HG02798 (cell line): ENCODE measurements around the gene RAB4B.
A peak's percentile ranks its signal among the peaks of the same experiment; 100 is the strongest.
"Not testable (repeated sequence)": the region's sequence is repeated elsewhere in the genome, so short reads cannot be mapped to it uniquely, and the experiment has no call there.

Experiments
- ATAC-seq: cut with Tn5 transposase; IDR thresholded peaks from one replicate; pipeline ENCODE4 v1.9.1; 2021; ENCODE audit warnings: mild to moderate bottlenecking; ENCODE audit not compliant: unreplicated experiment, poor library complexity

The RAB4B gene

GRCh38 chr19:40777937-40778705 lies at the start of gene RAB4B:
RAB4B (plus strand) TSS chr19:40778247; CDS start chr19:40778376, 129 bp downstream.
- ATAC-seq: peak; percentile 78

DNA sequence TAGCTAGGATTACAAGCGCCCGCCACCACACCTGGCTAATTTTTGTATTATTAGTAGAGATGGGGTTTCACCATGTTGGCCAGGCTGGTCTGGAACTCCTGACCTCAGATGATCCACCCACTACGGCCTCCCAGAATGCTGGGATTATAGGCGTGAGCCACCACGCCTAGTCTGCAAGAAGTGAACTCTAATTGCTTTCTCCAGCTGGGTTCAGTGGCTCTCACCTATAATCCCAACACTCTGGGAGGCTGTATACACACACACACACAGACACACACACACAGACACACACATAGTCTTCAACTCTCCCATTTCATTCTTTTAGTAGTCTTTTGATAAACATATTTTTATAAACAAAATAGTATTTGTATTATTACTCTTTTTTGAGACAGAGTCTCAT lies 48.0 kb upstream of the RAB4B start:
- not testable (repeated sequence) for ATAC-seq

DNA sequence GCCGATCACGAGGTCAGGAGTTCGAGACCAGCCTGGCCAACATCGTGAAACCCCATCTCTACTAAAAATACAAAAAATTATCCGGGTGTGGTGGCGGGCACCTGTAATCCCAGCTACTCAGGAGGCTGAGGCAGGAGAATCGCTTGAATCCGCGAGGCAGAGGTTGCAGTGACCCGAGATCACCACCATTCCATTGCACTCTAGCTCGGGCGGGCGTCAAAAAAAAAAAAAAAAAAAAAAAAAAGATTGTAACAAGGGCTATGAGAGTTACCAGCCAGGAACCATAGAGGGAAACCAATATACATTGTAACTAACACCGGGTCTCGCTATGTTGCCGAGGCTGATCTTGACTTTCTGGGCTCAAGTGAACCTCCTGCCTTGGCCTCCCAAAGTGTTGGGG lies 45.7 kb upstream of the RAB4B start:
- not testable (repeated sequence) for ATAC-seq

GRCh38 chr19:40733149-40733548 lies 44.9 kb upstream of the RAB4B start:
- no peak for ATAC-seq

- ATAC-seq: no peak
Observed at GRCh38 chr19:40735013-40735771, 42.9 kb upstream of the RAB4B start.

DNA sequence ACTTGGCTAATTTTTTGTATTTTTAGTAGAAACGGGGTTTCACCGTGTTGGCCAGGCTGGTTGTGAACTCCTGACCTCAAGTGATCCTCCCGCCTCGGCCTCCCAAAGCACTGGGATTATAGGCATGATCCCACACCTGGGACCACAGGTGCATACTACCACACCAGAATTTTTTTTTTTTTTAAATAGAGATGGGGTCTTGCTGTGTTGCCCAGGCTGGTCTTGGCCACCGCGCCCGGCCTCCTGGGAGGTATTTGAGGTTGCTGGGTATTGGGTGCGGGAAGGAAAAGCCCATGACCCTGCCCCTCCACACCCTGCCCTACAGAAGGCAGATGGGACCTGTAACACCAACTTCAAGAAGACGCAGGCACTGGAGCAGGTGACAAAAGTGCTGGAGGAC lies 41.4 kb upstream of the RAB4B start:
- no peak for ATAC-seq

DNA sequence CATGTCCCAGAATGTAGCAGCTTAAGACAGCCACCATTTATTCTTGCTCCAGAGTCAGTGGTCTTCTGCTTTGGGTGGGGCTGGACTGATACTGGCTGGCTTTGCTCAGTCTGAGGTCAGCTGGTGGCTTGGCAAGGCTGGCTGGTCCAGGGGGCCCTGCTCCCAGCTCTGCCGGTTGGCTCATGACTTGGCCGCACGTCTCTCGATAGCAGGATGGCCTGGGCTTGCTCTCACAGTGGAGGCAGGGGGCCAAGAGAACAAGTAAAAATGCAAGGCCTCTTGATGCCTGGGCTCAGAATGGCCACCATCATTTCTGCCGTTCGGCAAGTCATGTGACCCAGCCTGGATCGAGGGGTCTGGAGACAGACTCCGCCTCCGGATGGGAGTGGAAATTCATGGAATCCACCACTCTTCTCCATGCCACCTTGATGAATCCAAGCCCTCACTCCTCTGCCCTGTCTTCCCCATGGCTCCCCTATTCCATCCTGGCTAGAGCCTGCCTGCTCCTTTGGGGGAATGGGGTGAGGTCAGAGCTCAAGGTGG lies 40.9 kb upstream of the RAB4B start:
- ATAC-seq: no peak

DNA sequence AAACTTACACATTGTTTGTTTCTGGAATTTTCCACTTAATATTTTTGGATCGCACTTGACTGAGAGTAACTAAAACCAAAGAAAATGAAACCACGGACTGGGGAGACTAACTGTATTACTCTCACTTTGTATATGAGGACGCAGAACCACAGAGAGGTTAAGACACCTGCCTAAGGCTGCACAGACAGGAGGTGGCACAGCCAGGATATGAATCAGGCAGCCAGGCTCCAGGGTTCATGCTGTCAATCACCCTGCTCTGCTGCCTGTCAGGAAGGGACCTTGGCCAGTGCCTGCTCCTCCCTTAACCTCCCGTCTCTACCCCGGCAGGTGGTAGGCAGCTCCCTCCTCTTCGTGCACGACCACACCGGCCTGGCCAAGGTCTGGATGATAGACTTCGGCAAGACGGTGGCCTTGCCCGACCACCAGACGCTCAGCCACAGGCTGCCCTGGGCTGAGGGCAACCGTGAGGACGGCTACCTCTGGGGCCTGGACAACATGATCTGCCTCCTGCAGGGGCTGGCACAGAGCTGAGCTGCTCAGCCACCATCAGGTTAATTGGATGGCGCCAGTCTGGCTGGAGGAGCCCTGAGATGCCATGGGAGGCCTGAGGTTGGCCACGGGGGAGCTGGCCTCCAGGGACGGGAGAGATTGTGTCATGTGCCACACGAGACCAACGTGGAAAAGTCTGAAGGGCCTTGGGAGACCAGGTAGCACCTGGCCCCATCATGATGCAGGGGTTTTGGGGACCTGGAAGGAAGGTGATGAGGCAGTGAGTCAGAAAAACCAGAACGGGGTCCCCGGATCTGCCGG lies 38.8 kb upstream of the RAB4B start:
- no peak for ATAC-seq

GRCh38 chr19:40739871-40740703 lies 38.0 kb upstream of the RAB4B start:
- no peak for ATAC-seq

DNA sequence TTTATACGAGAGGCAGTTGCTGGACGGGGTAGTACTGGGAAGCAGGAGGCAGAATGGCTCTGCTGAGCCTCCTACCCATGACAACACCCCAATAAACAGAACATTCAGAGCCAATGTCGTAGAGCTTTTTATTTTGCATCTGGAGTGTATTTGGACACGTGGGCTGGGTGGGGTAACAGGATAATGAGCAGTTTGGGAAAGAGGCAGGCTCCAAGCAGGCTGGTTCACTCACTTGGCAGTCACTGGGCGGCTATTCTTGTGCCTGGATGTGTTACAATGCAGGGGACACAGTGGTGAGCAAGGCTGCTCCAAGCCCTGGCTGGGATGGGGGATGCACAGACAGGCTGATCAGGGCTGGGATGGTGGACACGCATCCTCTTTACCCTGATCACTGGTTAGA lies 37.3 kb upstream of the RAB4B start:
- no peak for ATAC-seq

DNA sequence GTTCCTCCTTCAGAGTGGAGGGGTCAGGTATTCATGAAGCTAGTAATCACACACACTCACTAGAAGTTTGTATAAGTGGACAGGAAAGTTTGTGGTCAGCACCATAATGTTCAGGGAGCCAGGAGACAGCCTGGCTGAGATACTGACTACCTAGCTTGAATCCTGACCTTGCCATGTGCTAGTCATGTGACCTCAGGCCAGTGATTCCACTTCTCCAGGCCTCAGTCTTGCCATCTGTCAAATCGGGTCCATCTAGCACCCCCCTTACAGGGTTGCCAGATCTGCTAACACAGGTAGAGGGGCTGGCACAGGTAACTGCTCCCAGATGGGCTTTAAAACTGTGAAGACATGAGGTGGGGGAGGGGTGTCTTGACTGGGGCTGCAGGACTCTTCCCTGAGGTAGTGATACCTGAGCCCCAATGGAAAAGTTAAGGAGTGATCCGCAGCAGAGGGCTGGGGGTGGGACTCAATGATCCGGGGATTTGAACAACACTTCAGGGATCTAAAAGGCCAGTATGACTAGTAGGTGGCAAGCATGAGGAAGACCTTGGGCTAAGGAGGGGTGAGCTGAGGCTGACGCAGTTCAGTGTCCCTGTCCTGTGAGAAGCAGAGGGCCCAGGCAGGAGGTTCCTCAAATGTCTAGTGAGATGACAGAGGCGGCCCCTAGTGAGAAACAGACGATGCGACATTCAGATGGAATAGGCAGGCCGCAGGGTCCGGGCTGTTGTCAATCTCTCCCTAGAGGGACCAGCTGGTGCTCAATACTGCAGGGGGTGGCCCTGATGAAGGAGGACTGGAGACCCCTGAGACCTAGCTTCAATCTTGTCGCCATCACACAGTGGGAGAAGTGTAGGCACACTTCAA lies 36.3 kb upstream of the RAB4B start:
- ATAC-seq: no peak

- ATAC-seq: no peak
Observed at GRCh38 chr19:40742477-40742876, 35.6 kb upstream of the RAB4B start.

DNA sequence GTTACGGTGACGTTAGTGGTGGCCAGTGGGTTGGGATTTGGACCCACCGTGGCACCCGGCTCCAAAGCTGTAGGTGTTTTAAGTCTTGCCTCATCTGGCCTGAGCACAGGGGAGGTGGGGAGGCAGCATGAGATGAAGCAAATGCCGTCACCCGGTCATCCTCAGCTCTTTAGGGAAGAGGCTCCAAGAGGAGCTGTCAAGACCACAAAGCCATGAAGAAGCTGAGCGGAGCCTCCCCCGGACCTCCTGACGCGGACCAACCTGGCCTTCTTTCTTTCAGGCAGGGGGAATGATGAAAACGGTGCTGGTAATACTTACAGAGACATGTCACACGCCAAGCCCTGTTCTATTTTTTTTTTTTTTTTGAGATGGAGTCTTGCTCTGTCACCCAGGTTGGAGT lies 35.2 kb upstream of the RAB4B start:
- ATAC-seq: no peak

DNA sequence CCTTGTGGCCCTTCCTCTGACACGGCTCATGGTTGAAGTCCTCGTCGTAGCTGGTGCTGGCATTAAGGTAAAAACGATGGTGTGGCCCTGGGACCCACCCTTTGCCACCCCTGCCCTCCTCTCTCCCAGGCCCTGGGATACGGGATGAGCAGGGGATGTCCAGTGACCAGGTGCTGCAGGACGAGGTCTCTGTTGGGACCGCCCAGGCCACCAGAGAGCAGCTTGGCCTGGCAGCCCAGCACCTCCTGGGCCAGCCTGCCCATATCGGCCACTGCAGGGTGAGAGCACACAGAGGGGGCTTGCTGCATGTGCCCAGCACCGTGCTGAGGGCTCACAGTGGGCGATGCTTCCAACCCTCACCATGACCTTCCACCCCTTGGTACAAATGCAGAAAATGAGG lies 34.1 kb upstream of the RAB4B start:
- no peak for ATAC-seq

DNA sequence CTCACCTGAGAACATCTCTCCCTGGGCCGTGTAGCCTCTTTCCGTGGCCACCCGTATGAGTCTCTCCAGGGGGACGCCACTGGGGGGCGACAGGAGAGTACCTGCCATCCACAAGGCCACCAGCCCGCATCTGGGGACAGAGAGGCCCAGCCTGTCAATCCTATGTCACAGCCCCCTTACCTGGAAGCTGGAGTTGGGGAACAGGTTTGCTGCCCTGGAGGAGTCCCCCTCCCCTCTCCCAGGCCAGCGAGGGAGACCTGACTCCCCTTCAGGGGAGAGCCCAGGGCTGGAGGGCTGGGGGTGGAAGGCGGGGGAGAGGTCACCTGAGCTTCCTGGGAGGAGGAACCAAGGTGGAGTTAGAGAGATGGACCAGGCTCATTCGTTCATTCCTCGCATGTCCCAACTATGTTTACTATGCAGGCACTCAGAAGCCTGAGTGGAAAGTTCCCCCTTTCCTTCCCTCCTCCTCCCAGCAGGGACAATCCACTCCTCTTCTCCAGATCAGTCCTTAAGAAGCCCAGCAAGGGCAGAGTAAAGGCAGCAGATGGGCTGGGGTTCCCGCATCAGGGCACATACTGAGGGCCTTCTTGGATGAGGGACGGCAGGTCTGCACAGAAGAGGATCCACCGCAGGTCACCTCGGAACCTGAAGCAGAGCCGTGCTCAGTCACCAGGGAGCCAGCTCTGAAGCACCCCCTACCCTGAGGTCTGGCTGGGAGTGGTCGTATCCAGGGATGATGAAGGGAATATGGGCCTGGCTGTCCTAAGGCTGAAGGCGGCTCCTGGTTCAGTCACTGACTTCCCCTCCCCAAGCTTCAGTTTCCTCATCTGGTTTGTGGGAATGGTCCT lies 33.3 kb upstream of the RAB4B start:
- no peak for ATAC-seq

- no peak for ATAC-seq
Observed at GRCh38 chr19:40745402-40745780, 32.7 kb upstream of the RAB4B start.

DNA sequence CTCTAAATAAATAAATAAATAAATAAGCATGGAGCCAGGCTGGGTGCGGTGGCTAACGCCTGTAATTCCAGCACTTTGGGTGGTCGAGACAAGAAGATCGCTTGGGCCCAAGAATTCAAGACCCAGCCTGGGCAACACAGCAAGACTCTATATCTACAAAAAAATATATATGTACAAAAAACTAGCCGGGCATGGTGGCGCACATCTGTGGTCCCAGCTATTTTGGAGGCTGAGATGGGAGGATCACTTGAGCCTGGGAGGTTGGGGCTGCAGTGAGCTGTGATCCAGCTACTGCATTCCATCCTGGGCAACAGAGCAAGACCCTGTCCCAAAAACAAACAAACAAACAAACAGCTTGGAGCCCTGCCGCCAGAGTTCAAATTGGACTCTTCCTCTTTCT lies 30.5 kb upstream of the RAB4B start:
- ATAC-seq: no peak
